ENCODE measurements around the gene AFMID.
"Not testable (repeated sequence)": the region's sequence is repeated elsewhere in the genome, so short reads cannot be mapped to it uniquely, and the experiment has no call there.

The AFMID gene

GRCh38 chr17:78224231-78225087, 37.3 kb downstream of the AFMID start:
- no peak for FAIRE-seq

GRCh38 chr17:78225088-78225865, 38.1 kb downstream of the AFMID start:
- FAIRE-seq, result no peak

- no peak for FAIRE-seq
These were observed 39.0 kb downstream of the AFMID start for GRCh38 chr17:78226055-78226758.

- FAIRE-seq, result no peak
These were observed 39.7 kb downstream of the AFMID start for GRCh38 chr17:78226759-78227454.

GRCh38 chr17:78227455-78227916, 40.3 kb downstream of the AFMID start:
- FAIRE-seq, result no peak

- no peak for FAIRE-seq
These were observed 41.0 kb downstream of the AFMID start for GRCh38 chr17:78228176-78228575.

- no peak for FAIRE-seq
These were observed 43.2 kb downstream of the AFMID start for GRCh38 chr17:78230252-78230962.

- FAIRE-seq, result no peak
These were observed 44.1 kb downstream of the AFMID start, which contains the start of gene TMEM235 for GRCh38 chr17:78230996-78231935. TMEM235 (plus strand) TSS chr17:78231631; CDS start chr17:78232024, 393 bp downstream.

- FAIRE-seq, result no peak
These were observed 45.1 kb downstream of the AFMID start for GRCh38 chr17:78231991-78232858.

- FAIRE-seq, result no peak
These were observed 45.7 kb downstream of the AFMID start for GRCh38 chr17:78232859-78233173.

GRCh38 chr17:78233678-78234077, 46.5 kb downstream of the AFMID start:
- no peak for FAIRE-seq

GRCh38 chr17:78234261-78234865, 47.2 kb downstream of the AFMID start:
- no peak for FAIRE-seq

GRCh38 chr17:78235022-78235421, 47.9 kb downstream of the AFMID start:
- FAIRE-seq, result not testable (repeated sequence)

GRCh38 chr17:78235885-78236284, 48.7 kb downstream of the AFMID start:
- FAIRE-seq, result no peak

GRCh38 chr17:78236362-78237127, 49.4 kb downstream of the AFMID start:
- FAIRE-seq, result no peak

GRCh38 chr17:78237401-78238012, 50.3 kb downstream of the AFMID start:
- no peak for FAIRE-seq

GRCh38 chr17:78238823-78239488, 51.8 kb downstream of the AFMID start:
- no peak for FAIRE-seq

All from islet of Langerhans (tissue), 1 donor.